ENCODE data around the gene EGLN2.
A peak's percentile ranks its signal among the peaks of the same experiment; 100 is the strongest.
"Not testable (repeated sequence)": the region's sequence is repeated elsewhere in the genome, so short reads cannot be mapped to it uniquely, and the experiment has no call there.

Gene EGLN2

GRCh38 chr19:40798683-40799557, at the start of gene EGLN2:
EGLN2 (plus strand) TSS chr19:40799191; CDS start chr19:40800573, 1,382 bp downstream.
- DNase-seq, result peak; percentile 99

GRCh38 chr19:40750058-40750873, 48.7 kb upstream of the EGLN2 start, which contains the start of gene ACTMAP:
ACTMAP (minus strand) TSS chr19:40750477; CDS start chr19:40749803, 674 bp downstream.
- peak; percentile 98 for DNase-seq

- DNase-seq, result peak; percentile 96
These were observed 48.0 kb upstream of the EGLN2 start, which contains the start of gene SNRPA for GRCh38 chr19:40750874-40751537. SNRPA (plus strand) TSS chr19:40751203; CDS start chr19:40751409, 206 bp downstream.

- no peak for DNase-seq
These were observed 46.7 kb upstream of the EGLN2 start for GRCh38 chr19:40752257-40752781.

- no peak for DNase-seq
These were observed 44.3 kb upstream of the EGLN2 start for GRCh38 chr19:40754611-40755247.

- DNase-seq, result no peak
These were observed 43.8 kb upstream of the EGLN2 start for GRCh38 chr19:40755248-40755624.

- DNase-seq, result no peak
These were observed 43.2 kb upstream of the EGLN2 start for GRCh38 chr19:40755791-40756190.

- no peak for DNase-seq
These were observed 42.4 kb upstream of the EGLN2 start for GRCh38 chr19:40756502-40757110.

- DNase-seq, result no peak
These were observed 40.5 kb upstream of the EGLN2 start for GRCh38 chr19:40758491-40758890.

- no peak for DNase-seq
These were observed 39.6 kb upstream of the EGLN2 start for GRCh38 chr19:40759352-40759751.

GRCh38 chr19:40762754-40763470, 36.1 kb upstream of the EGLN2 start:
- DNase-seq, result no peak

- DNase-seq, result no peak
These were observed 35.5 kb upstream of the EGLN2 start for GRCh38 chr19:40763526-40763925.

GRCh38 chr19:40763963-40764362, 35.0 kb upstream of the EGLN2 start:
- no peak for DNase-seq

GRCh38 chr19:40766385-40766784, 32.6 kb upstream of the EGLN2 start:
- DNase-seq, result not testable (repeated sequence)

- no peak for DNase-seq
These were observed 30.1 kb upstream of the EGLN2 start for GRCh38 chr19:40768869-40769268.

- not testable (repeated sequence) for DNase-seq
These were observed 27.7 kb upstream of the EGLN2 start for GRCh38 chr19:40771101-40771862.

GRCh38 chr19:40774916-40775631, 23.9 kb upstream of the EGLN2 start, which contains the start of gene MIA:
MIA (plus strand) TSS chr19:40775521; CDS start chr19:40775543, 22 bp downstream.
- DNase-seq, result no peak

GRCh38 chr19:40775632-40776022, 23.4 kb upstream of the EGLN2 start:
- no peak for DNase-seq

- DNase-seq, result no peak
These were observed 22.6 kb upstream of the EGLN2 start for GRCh38 chr19:40776364-40776763.
